H9 (cell line): ENCODE results near the gene PSMG2. TPM values are rescaled to one million over a fixed set of nuclear protein-coding genes. Genes with fewer than 3 reads are reported as not detected.

Source experiments
- DNase-seq: peaks from one replicate; pipeline ENCODE4 v3.0.0-alpha.2; 2017
- H2AFZ ChIP-seq: one replicate; pipeline ENCODE4 v1.6.1; 2013; ENCODE audit warnings: mild to moderate bottlenecking, low read length, control low read depth, moderate library complexity
- H2AK5ac ChIP-seq: 2 replicates; pipeline ENCODE4 v1.6.1; 2013; ENCODE audit warnings: low read length, control low read depth, mixed read lengths; ENCODE audit not compliant: insufficient read length
- H2BK120ac ChIP-seq: one replicate; pipeline ENCODE4 v1.6.1; 2013; ENCODE audit warnings: low read depth, mild to moderate bottlenecking, low read length, control low read depth, inconsistent platforms; ENCODE audit not compliant: poor library complexity, severe bottlenecking
- H2BK12ac ChIP-seq: 2 replicates; pipeline ENCODE4 v1.6.1; 2013; ENCODE audit warnings: low read length, control low read depth, mixed read lengths, low read depth; ENCODE audit not compliant: insufficient read length
- H2BK15ac ChIP-seq: 2 replicates; pipeline ENCODE4 v1.6.1; 2013; ENCODE audit warnings: low read depth, low read length, control low read depth
- H2BK20ac ChIP-seq: one replicate; pipeline ENCODE4 v1.6.1; 2013; ENCODE audit warnings: low read depth, mild to moderate bottlenecking, low read length, control low read depth, inconsistent platforms; ENCODE audit not compliant: poor library complexity, severe bottlenecking
- H2BK5ac ChIP-seq: 2 replicates; pipeline ENCODE4 v1.6.1; 2013; ENCODE audit warnings: low read length, control low read depth, mixed read lengths; ENCODE audit not compliant: insufficient read length
- H3K14ac ChIP-seq: 2 replicates; pipeline ENCODE4 v1.6.1; 2013; ENCODE audit warnings: low read length, control low read depth; ENCODE audit not compliant: insufficient read depth
- H3K18ac ChIP-seq: 2 replicates; pipeline ENCODE4 v1.6.1; 2013; ENCODE audit warnings: low read depth, mild to moderate bottlenecking, mixed read lengths, low read length, control low read depth; ENCODE audit not compliant: insufficient read length
- H3K23ac ChIP-seq: 2 replicates; pipeline ENCODE4 v1.6.1; 2013; ENCODE audit warnings: low read length, control low read depth, mixed read lengths, low read depth; ENCODE audit not compliant: insufficient read length
- H3K23me2 ChIP-seq: 2 replicates; pipeline ENCODE4 v1.6.1; 2013; ENCODE audit warnings: low read depth, mild to moderate bottlenecking, mixed read lengths, low read length, control low read depth; ENCODE audit not compliant: insufficient read length, poor library complexity, severe bottlenecking
- H3K27ac ChIP-seq: 2 replicates; pipeline ENCODE4 v1.5.1; 2013; ENCODE audit warnings: low read length, control low read depth, mixed read lengths, low read depth; ENCODE audit not compliant: insufficient read length
- H3K27me3 ChIP-seq: 2 replicates; pipeline ENCODE4 v1.6.1; 2013; ENCODE audit warnings: low read length, control low read depth, inconsistent platforms; ENCODE audit not compliant: insufficient read depth
- H3K4ac ChIP-seq: 2 replicates; pipeline ENCODE4 v1.6.1; 2013; ENCODE audit warnings: low read depth, mild to moderate bottlenecking, control low read depth, inconsistent platforms, low read length, moderate library complexity
- H3K4me1 ChIP-seq: 2 replicates; pipeline ENCODE4 v1.6.1; 2013; ENCODE audit warnings: low read length, control low read depth, inconsistent platforms; ENCODE audit not compliant: insufficient read depth
- H3K4me2 ChIP-seq: 2 replicates; pipeline ENCODE4 v1.6.1; 2013; ENCODE audit warnings: low read length, control low read depth, mixed read lengths; ENCODE audit not compliant: insufficient read length, insufficient read depth
- H3K56ac ChIP-seq: 2 replicates; pipeline ENCODE4 v1.6.1; 2013; ENCODE audit warnings: low read depth, mild to moderate bottlenecking, mixed read lengths, low read length, control low read depth; ENCODE audit not compliant: insufficient read length
- H3K79me1 ChIP-seq: 2 replicates; pipeline ENCODE4 v1.6.1; 2013; ENCODE audit warnings: low read depth, mild to moderate bottlenecking, moderate library complexity, low read length, control low read depth, inconsistent platforms; ENCODE audit not compliant: insufficient read depth, poor library complexity, severe bottlenecking
- H3K79me2 ChIP-seq: 2 replicates; pipeline ENCODE4 v1.6.1; 2013; ENCODE audit warnings: low read length, control low read depth, inconsistent platforms; ENCODE audit not compliant: insufficient read depth
- H3K9ac ChIP-seq: 2 replicates; pipeline ENCODE4 v1.6.1; 2013; ENCODE audit warnings: low read length, control low read depth, mixed read lengths; ENCODE audit not compliant: insufficient read length; ENCODE audit errors: extremely low read depth
- H3K9me3 ChIP-seq: one replicate; pipeline ENCODE4 v1.6.1; 2013; ENCODE audit warnings: low read depth, low read length, inconsistent platforms; ENCODE audit not compliant: control insufficient read depth
- H3T11ph ChIP-seq: one replicate; pipeline ENCODE4 v1.6.1; 2013; ENCODE audit warnings: mild to moderate bottlenecking, low read length, control low read depth, inconsistent platforms
- H4K20me1 ChIP-seq: one replicate; pipeline ENCODE4 v1.6.1; 2013; ENCODE audit not compliant: control insufficient read depth, insufficient read length, insufficient read depth
- H4K5ac ChIP-seq: 2 replicates; pipeline ENCODE4 v1.6.1; 2013; ENCODE audit warnings: low read depth, mild to moderate bottlenecking, mixed read lengths, low read length, control low read depth; ENCODE audit not compliant: insufficient read length
- H4K8ac ChIP-seq: replicated peaks from 2 replicates; pipeline ENCODE4 v1.6.1; 2013; ENCODE audit warnings: low read length, control low read depth, mixed read lengths, low read depth; ENCODE audit not compliant: insufficient read length
- H4K91ac ChIP-seq: 2 replicates; pipeline ENCODE4 v1.6.1; 2013; ENCODE audit warnings: low read depth, mild to moderate bottlenecking, moderate library complexity, mixed read lengths, low read length, control low read depth; ENCODE audit not compliant: insufficient read length
- H3K27ac Mint-ChIP-seq, 3 experiments: 2 replicates in 2 of 3; 3 replicates in 1 of 3; pipeline ENCODE4 v1.8.0; 2020 to 2021; ENCODE audit warnings: mixed read lengths in 3 of 3, mild to moderate bottlenecking in 1 of 3, moderate library complexity in 1 of 3
- H3K27me3 Mint-ChIP-seq: 2 replicates; pipeline ENCODE4 v1.8.0; 2021; ENCODE audit warnings: low read depth, mild to moderate bottlenecking, moderate library complexity, mixed read lengths
- H3K36me3 Mint-ChIP-seq, 3 experiments: 2 replicates in 2 of 3; 3 replicates in 1 of 3; pipeline ENCODE4 v1.8.0; 2020 to 2021; ENCODE audit warnings: low read depth in 3 of 3, mixed read lengths in 3 of 3; ENCODE audit not compliant: insufficient read depth in 1 of 3
- H3K4me1 Mint-ChIP-seq, 2 experiments: 2 replicates each; pipeline ENCODE4 v1.8.0; 2020; ENCODE audit warnings: mixed read lengths in 2 of 2
- H3K4me3 Mint-ChIP-seq, 2 experiments: 2 replicates in 1 of 2; 3 replicates in 1 of 2; pipeline ENCODE4 v1.8.0; 2020 to 2021; ENCODE audit warnings: mild to moderate bottlenecking in 2 of 2, mixed read lengths in 2 of 2, moderate library complexity in 1 of 2
- H3K9me3 Mint-ChIP-seq, 2 experiments: 2 replicates in 1 of 2; 3 replicates in 1 of 2; pipeline ENCODE4 v1.8.0; 2020; ENCODE audit warnings: mild to moderate bottlenecking in 2 of 2, mixed read lengths in 2 of 2, moderate library complexity in 1 of 2
- WGBS: extraction: QIAGEN DNeasy Blood & Tissue Kit; methylation state at CpG from one replicate; pipeline ENCODE4 v1.1.7; 2013; ENCODE audit warnings: missing lambda C conversion rate, low lambda C conversion rate, mixed read lengths; ENCODE audit not compliant: insufficient read length; ENCODE audit errors: extremely low coverage; 5-methylcytosine and 5-hydroxymethylcytosine counted together
- total RNA-seq: library from RNA; stranded (reverse); gene quantifications from 2 replicates; pipeline ENCODE4 v1.2.1, GENCODE V29; 2021
- TF ChIP-seq, protein P1 (sequence below): fragments of 200-600 bp; sonication (generic); conservative IDR thresholded peaks from 3 replicates; pipeline ENCODE4 v1.8.0; 2021; ENCODE audit warnings: antibody characterized with exemption, mild to moderate bottlenecking

PSMG2 gene
- total RNA-seq, 1 experiment from 2014 or later, result 72.2 TPM

DNA sequence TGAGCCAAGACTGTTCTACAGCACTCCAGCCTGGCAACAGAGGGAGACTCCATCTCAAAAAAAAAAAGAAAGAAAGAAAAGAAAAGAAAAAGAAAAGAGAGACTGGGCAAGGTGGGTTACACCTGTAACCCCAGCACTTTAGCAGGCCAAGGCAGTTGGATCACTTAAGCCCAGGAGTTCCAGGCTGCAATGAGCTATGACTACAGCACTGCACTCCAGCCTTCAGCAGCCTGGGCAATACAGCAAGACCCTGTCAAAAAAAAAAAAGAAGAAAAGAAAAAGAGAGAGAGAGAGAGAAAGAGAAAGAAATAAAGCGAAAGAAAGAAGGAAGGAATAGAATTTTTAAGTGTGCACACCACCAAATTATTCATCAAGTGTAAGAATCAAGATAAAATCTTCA lies 47.9 kb upstream of the PSMG2 start:
- Histone ChIP-seq H4K5ac (no peak overlapping the region), H3K23me2 (peaks cover 11% of the 10 kb centered on the region), H3K4ac (no peak overlapping the region), H4K91ac (no peak overlapping the region), H3K27me3 (no peaks in the 10 kb centered on the region), H4K8ac (no peak overlapping the region), H2AK5ac (no peak overlapping the region), H3K9ac (no peak overlapping the region), H2BK120ac (no peak overlapping the region), H3K4me2 (no peak overlapping the region), H3T11ph (no peak overlapping the region), H3K18ac (no peak overlapping the region), H2BK12ac (no peak overlapping the region), H4K20me1 (no peaks in the 10 kb centered on the region), H2BK5ac (no peak overlapping the region), H2BK20ac (no peak overlapping the region), H2BK15ac (no peak overlapping the region), H3K14ac (no peak overlapping the region), H3K79me2 (no peaks in the 10 kb centered on the region), H3K79me1 (no peaks in the 10 kb centered on the region), H3K27ac (no peak overlapping the region), H3K4me1 (no peaks in the 10 kb centered on the region), H3K9me3 (no peaks in the 10 kb centered on the region), H3K56ac (no peak overlapping the region), H2AFZ (no peak overlapping the region), H3K23ac (no peak overlapping the region)
- peaks cover 16% of the 10 kb centered on the region for H3K27me3 Mint-ChIP-seq
- peak overlapping the region in 1 of 2 experiments; percentile 13; a peak in 1 of 5 replicates for H3K4me3 Mint-ChIP-seq
- TF ChIP-seq, protein P1, sequence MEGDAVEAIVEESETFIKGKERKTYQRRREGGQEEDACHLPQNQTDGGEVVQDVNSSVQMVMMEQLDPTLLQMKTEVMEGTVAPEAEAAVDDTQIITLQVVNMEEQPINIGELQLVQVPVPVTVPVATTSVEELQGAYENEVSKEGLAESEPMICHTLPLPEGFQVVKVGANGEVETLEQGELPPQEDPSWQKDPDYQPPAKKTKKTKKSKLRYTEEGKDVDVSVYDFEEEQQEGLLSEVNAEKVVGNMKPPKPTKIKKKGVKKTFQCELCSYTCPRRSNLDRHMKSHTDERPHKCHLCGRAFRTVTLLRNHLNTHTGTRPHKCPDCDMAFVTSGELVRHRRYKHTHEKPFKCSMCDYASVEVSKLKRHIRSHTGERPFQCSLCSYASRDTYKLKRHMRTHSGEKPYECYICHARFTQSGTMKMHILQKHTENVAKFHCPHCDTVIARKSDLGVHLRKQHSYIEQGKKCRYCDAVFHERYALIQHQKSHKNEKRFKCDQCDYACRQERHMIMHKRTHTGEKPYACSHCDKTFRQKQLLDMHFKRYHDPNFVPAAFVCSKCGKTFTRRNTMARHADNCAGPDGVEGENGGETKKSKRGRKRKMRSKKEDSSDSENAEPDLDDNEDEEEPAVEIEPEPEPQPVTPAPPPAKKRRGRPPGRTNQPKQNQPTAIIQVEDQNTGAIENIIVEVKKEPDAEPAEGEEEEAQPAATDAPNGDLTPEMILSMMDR, result no peak
- peaks cover 33 to 44% of the 10 kb centered on the region in 2 experiments for H3K4me1 Mint-ChIP-seq
- H3K9me3 Mint-ChIP-seq, result no peaks in the 10 kb centered on the region; a peak in 2 of 5 replicates
- peaks cover 0 to 9% (median 3%) of the 10 kb centered on the region in 3 experiments; a peak in 4 of 7 replicates for H3K36me3 Mint-ChIP-seq
- H3K27ac Mint-ChIP-seq, result no peak overlapping the region
- WGBS, result no CpG with 5 or more reads among the region's 1 CpG
- DNase-seq, result no peak
